ENCODE results near the gene PKDCC.
A peak's percentile ranks its signal among the peaks of the same experiment; 100 is the strongest.

The PKDCC gene

DNA sequence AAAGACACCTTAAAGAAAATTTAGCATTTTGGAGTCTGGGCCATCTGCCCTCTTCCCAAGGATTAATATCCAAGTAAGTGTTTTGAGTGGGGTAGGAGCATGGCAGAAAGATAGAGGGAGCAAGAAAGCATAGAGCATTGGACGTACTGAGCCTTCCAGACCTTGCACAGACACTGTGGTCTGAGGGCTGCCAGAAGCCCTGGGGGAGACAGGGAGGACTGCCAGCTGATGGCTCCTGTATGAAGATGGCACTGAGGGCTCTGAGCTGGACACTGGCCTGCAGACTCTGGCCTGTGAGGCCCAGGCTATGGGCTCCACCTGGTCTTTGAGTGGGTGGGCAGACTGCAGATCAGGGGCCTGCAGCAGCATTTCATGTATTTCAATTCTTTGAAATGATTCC is 2.9 kb upstream of the PKDCC start:
- no peak overlapping the region for H3K4me3 ChIP-seq (ENCODE audit: low read depth, low read length)
- no peak for DNase-seq (ENCODE audit: low read depth)
- TF ChIP-seq, protein P1, sequence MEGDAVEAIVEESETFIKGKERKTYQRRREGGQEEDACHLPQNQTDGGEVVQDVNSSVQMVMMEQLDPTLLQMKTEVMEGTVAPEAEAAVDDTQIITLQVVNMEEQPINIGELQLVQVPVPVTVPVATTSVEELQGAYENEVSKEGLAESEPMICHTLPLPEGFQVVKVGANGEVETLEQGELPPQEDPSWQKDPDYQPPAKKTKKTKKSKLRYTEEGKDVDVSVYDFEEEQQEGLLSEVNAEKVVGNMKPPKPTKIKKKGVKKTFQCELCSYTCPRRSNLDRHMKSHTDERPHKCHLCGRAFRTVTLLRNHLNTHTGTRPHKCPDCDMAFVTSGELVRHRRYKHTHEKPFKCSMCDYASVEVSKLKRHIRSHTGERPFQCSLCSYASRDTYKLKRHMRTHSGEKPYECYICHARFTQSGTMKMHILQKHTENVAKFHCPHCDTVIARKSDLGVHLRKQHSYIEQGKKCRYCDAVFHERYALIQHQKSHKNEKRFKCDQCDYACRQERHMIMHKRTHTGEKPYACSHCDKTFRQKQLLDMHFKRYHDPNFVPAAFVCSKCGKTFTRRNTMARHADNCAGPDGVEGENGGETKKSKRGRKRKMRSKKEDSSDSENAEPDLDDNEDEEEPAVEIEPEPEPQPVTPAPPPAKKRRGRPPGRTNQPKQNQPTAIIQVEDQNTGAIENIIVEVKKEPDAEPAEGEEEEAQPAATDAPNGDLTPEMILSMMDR (IDR thresholded peaks at IDR 0.05; ENCODE audit: insufficient read depth, low read depth, low read length, missing control alignments) = no peak

- no peak overlapping the region for H3K4me3 ChIP-seq (ENCODE audit: low read depth, low read length)
- TF ChIP-seq, protein P1 (IDR thresholded peaks at IDR 0.05; ENCODE audit: insufficient read depth, low read depth, low read length, missing control alignments) = no peak
- no peak for DNase-seq (ENCODE audit: low read depth)
These were observed 2.5 kb upstream of the PKDCC start for GRCh38 chr2:42045352-42045751.

DNA sequence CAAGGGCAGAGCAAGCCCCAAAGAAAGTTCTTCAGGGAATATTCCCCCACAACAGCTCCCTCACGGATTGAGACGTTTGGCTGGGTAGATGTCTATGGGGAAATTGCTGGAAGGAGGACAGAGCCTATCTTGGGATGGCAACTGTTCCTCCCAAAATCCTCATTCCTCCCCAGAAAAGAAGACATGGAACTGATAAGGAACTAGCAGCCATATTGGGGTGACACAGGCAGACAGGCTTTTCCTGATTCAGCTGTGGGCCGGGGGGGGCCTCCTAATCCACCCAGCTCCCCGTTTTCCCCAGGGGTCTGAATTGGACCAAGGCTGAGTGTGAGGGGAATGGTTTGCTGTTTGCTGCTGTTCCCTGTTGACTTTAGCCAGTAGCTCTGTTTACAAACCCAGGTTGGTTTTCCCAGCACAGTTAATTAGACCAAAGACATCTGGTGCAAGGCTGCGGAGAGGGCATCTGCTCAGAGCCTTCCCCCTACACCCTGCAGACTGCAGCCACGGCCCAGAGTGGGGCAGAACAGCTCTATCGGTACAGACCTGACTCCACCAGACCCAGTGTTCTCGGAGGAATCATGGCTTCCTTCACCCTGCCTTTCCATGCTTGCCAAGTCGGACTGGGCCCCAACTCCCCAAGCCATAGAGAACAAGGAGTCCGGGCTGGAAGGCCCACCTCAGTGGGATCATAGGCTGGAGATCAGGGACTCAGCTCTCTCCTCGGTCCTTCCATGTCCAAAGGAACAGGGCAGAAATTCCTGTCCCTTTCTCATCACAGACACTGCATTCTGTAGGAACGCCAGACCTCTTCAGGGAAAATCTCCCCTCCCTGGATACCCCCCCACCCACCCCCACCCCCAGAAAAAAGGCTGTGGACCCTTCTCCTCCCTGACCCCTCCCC is 1.7 kb upstream of the PKDCC start:
- no peak overlapping the region for H3K4me3 ChIP-seq (ENCODE audit: low read depth, low read length)
- no peak for DNase-seq (ENCODE audit: low read depth)
- TF ChIP-seq, protein P1 (IDR thresholded peaks at IDR 0.05; ENCODE audit: insufficient read depth, low read depth, low read length, missing control alignments) = no peak

- TF ChIP-seq, protein P1 (IDR thresholded peaks at IDR 0.05; ENCODE audit: insufficient read depth, low read depth, low read length, missing control alignments) = no peak
- DNase-seq (ENCODE audit: low read depth) = no peak
- peak overlapping the region; percentile 34 for H3K4me3 ChIP-seq (ENCODE audit: low read depth, low read length)
These were observed 868 bp upstream of the PKDCC start for GRCh38 chr2:42046819-42047487.

GRCh38 chr2:42048299-42049220 is 739 bp downstream of the PKDCC start:
- TF ChIP-seq, protein P1 (IDR thresholded peaks at IDR 0.05; ENCODE audit: insufficient read depth, low read depth, low read length, missing control alignments) = no peak
- no peak for DNase-seq (ENCODE audit: low read depth)
- no peak overlapping the region; the same call in 1 of the 2 replicates for H3K4me3 ChIP-seq (ENCODE audit: low read depth, low read length)

DNA sequence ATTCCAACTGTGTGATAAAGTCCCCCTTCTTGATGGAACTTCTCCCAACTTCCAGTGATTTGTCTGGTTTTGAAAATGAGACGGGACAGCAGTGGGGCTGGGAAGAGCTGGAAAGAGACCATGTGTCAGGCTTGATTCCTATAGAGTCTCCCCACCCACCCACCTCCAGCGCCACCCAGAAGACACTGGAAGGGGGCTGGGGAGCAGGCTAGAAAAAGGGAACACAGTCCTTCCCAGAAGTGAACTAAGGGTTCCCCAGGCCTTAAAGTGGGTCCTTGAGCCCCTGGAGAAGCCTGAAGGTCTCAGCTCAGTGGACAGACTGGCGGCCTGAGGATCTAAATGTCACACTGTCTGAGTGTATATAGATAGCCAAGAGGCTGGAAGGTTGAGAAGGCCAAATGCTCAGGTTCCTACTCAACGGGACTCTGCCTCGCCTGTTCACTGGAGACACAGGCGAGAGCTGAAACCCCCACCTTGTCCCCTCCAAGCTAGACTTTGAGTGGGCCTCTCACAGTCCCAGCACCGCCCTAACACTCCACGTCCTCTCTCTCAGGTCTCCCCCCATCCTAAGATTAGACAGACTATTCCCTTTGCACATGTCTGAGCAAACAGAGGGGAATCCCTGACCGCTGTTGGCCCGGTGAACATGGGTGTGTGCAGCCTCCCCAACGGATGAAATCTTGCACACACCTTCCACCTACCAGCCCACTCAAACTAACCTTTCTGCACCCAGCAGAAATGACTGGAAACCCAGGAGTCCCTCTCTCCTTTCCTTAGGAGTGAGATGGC is 1.6 kb downstream of the PKDCC start:
- TF ChIP-seq, protein P1 (IDR thresholded peaks at IDR 0.05; ENCODE audit: insufficient read depth, low read depth, low read length, missing control alignments) = no peak
- DNase-seq (ENCODE audit: low read depth) = no peak
- H3K4me3 ChIP-seq (ENCODE audit: low read depth, low read length) = no peak overlapping the region
